SKM-1 treated with dmso at 0.1 percent for 144 hours (cell line): ENCODE measurements around the gene GPR4.

Experiments used
- DNase-seq: peaks from one replicate; lab custom pipeline; 2025; ENCODE audit not compliant: unreplicated experiment; lab: John Stamatoyannopoulos, UW

GPR4 gene

DNA sequence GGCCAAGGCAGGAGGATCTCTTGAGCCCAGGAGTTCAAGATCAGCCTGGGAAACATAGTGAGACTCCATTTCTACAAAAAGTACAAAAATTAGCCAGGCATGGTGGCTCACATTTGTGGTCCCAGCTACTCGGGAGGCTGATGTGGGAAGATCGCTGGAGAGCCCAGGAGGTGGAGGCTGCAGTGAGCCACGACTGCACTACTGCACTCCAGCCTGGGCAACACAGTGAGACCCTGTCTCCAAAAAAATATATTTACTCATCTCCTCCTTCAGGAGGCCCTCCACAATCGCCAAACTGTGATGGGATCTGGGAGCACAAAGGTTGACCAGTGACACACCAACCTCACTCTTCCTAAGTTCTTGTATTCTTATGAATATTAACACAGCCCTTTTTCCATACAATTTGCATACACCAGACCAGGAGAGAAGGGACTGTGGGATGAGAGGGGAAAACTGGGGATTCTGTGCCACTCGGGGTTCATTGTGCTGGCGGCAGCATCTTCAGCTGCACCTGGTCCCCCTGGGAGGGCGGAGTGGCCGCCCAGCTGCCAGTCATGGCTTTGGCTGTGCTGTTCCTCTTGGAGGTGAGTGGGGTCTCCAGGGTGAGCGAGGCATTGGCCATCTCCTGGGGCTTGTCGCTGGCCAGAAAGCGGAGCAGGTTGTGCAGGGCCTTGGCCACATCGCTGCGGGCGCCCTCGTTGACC, 11.6 kb downstream of the GPR4 start:
- DNase-seq: no peak

DNA sequence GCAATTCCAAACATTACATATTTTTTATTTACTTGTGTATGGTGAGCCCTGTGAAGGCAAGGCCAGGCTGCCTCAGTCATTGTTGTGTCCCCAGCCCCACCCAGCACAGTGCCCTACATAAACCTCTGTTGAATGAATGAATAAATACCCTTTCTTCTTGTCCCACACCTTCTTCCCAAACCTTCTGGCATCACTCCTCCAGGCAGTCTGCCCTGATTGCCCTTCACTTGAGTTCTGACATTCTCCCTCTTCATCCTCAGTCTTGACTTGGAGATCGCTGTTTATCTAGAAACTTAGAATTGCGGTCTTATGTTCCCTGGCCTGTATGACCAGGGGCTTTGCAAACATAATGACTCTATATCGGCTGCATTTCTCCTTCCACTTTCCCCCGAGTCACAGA, 12.2 kb downstream of the GPR4 start:
- no peak for DNase-seq

DNA sequence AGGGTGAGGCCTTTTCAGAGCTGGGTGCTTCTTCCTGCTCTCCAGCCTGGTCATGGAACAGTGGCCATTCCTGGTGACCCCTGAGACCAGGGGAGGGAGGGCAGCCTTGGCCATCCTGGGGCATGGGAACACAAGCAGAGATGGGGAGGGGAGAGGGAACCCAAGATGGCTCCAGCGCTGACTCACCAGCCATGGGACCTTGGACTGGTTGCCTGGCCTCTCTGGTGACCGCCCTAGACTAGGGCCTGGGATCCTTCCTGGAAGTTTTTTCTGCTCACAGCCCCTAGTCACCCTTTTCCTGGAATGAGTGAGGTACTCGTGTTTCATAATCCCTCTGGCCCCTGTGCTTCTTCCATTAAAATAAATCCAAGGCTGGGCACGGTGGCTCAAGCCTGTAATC, 14.1 kb downstream of the GPR4 start:
- DNase-seq: no peak

DNA sequence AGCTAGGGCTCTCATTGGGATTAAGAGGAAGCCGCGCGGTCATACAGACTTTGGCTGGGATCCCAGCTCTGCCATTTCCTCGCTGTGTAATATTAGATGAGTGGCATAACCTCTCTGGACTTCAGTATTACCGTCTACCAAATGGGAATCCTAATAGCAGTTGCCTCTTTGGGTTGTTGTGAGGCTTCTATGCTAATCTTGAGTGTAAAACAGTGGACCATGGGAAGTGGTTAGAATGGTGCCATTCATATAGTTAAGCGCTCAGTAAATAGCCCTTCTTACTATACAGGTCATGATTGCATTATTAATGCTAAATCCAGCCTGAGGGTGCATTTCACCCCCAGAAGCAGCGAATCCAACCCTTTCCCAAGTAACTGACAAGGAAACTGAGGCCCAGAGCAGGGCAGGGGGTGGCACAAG, 16.8 kb downstream of the GPR4 start:
- no peak for DNase-seq

DNA sequence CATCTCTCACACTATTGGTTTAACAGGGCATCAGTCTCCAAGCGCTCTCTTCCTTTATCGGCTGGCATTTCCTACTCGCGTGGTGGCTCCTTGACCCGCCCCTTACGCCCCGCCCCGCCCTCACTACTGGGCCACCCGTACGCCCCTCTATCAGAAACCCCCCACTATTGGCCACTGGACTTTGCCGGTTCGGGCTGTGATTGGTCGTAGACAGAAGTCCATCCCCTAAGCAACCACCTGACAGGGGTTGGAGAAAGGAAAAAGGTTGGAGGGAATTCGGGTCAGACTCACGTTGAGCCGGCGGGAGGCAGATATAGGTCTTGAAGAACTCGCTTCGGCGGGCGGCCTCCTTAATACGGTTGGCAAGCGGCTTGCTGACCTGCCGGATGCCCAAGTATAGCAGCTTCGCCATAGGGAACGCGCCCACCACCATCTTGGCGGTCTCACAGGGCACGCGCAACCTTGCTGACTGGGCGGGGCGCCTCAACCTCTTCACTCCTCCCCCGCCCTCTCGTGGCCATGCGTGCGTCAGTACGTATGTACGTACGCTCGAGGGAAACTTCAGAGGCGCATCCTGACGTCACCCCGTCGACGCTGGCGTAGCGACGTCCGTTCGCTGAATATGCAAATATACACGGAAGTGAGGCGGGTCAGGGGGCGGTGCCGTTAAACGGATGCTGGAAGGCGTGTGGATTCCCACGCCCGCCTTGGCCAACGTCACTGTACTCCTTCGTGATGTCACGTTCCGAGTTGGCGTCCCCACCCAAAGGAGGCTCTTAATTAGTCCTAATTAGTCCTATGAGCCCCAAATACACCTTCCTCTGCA, 17.5 kb downstream of the GPR4 start, which contains the start of gene OPA3:
Gene OPA3 (minus strand): TSS at position 471 of the 826 bp plus-strand sequence. CDS start 38 bp downstream, at position 433.
- peak; percentile 90 for DNase-seq

DNA sequence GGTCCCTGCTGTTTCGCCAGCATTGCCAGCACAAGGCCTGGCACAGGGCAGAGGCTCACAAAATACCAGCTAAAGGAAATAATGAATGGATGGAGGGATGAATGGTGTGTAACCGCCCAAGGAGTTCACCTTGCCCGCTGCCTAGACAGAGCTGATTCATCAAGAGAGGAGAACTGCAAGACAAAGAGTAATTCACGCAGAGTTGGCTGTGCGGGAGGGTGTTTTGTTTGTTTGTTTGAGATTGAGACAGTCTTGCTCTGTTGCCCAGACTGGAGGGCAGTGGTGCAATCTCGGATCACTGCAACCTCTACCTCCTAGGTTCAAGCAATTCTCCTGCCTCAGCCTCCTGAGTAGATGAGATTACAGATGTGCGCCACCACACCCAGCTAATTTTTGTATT, 20.4 kb downstream of the GPR4 start:
- no peak for DNase-seq

DNA sequence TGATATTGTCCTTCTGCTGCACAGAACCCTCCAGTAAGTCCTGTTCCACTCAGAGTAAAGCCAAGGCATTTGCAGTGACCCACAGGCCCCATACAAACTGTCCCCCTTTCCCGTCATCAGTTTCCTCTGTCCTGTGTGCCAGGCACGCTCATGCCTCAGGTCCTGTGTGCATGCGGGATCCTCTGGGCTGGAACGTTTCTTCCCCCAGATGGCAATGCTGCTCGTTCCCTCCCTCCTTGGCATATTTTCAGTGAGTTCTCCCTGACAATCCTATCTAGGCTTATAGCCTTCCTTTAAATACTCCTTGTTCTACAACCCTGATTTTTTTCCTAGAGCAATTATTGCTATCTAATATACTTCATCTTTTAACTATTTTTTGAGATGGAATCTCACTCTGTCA, 23.2 kb downstream of the GPR4 start:
- no peak for DNase-seq

DNA sequence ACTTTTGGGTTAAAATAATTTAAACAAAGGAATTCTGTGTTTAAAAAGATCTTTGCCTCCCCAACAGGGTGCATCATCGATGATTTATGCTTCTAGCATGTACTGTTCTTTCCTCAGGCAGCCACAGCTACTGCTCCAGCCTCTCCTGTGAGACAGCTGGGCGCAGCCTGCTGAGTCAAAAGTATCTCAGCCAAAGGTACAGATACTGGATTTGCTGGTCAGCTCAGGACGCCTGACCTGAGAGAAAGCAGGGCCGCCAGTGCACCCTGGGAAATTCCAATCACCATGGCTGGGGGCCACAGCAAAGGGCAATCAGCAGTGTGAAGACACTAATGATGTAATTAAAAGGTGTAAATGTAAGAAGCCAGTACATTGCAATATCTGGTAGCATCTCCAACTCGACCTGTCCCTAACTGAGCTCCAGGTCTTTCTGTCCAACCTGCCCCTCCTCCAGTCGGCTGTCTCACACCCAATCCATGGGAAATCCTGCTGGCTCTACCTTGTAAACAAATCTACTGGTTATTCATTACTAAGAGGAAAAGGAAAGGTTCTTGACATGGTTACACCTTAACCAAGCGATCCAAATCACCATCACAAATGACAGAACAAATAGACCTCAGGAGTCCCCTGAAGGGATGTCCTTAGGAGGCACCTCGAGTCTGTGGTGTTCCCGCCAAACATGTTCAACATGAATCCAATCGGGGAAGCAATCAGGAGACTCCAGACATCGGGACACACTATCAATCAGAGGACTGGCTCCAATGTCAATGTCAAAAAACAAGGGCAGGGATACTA, 24.7 kb downstream of the GPR4 start:
- no peak for DNase-seq

DNA sequence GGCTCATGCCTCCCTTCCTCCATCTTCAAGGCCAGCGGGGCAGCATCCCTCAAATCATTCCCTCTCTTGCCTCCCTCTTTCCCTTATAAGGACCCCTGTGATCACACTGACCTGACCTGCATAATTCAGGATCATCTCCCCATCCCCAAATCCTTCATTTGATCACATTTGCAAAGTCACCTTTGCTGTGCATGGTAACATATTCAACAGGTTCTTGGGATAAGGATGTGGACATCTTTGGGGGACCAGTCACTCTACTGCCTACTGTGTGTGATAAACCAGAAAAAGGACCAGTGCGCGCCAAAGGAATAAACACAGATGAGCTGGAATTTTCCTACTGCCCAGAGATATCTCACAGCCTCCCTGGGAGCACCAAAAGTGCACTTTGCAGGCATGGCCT, 25.3 kb downstream of the GPR4 start:
- no peak for DNase-seq

DNA sequence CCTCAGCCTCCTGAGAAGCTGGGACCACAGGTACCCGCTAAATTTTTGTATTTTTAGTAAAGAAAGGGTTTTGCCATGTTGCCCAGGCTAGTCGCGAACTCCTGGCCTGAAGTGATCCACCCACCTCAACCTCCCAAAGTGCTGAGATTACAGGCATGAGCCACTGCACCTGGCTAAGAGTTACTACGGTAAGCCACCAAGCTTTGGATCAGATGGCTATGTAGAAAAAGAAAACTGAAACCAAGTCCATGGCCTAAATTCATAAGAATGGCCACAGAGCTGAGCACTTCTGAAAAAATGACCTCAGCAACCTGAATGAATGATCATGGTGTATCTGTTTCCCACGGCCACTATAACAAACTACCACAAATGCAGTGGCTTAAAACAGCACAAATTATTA, 26.8 kb downstream of the GPR4 start:
- DNase-seq: no peak

DNA sequence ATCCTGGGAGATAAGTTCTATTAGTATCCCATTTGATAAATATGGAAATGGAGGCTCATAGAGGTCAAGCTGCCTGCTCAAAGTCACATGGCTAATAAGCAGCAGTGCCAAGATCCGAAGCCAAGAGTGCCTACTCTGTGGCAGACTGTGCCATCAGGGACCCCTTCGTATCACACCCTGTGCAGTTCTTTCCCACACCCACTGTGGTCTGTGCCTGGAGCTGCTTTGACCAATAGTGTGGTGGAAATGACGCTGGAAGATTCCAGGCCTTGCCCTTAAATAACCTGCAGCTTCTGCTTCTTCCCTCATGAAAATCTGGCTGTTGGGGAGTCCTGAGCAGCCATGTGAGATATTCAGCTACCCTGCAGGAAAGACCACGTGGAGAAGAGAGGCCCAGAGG, 27.5 kb downstream of the GPR4 start:
- no peak for DNase-seq

DNA sequence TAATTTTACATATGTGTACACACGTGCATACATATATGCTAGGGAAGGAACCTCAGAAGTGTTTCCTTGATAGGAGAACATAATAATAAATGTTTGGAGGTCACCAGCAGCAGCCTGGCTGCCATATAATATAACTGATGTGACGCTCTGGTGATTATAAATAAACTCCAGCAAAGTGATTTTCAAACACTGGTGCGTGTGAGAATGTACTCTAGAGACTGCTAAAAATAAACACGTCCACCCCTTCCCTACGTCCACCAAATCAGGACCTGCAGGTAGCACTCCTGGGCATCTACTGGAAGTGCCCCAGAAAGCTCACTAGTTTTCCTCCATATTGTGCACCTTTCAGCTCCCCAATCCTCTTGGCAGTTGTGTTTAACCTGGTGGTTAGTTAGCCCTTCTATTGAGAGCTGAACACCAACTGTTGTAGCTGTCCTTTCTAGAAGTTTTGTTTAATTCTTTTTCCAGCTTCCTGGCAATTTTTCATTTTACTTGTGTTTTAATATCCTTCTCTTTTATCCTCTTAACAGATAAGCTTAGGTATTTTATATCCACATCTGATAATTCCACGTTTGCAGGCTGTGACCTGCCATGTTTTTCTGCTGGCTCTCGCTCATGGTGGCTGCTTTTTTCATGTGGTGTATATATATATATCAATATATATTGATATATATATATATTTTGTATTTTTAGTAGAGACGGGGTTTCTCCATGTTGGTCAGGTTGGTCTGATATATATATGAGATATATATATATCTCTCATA, 30.4 kb downstream of the GPR4 start:
- DNase-seq: no peak

DNA sequence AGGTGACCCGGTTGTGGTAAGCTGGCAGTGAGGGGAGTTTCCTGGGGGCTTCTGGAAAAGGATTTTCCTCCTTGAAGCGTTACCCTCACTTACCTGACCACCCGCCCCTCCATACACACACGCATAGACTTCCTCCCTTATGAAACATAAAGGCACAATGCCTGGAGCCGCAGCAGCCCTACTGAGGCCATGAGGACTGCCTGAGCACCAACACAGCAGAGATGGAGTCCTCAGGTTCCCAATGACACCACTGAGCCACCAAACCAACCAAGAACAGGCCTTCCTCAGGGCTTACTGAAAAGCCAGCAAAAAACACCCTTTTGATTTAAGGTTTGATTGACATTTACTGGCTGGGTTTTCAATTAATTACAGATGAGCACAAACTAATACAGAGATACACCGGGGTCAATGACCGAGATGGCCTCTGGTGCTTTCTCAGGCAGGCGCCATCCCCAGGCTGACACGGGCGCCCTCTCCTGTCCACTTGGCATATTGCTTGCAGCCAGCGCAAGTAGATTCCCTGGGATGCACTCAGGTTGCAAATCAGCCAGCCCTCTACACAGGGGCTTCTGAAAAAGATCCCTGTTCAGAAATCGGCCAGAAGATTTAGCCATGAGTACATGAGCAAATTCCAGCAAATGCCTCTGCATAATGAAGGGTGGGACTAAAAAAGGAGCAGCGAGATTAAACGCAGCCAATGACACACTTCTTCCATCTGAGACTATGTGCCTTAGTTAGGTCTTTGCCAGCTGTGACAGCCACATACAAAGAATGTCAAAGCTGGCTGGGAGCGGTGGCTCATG, 32.2 kb downstream of the GPR4 start:
- DNase-seq: no peak

DNA sequence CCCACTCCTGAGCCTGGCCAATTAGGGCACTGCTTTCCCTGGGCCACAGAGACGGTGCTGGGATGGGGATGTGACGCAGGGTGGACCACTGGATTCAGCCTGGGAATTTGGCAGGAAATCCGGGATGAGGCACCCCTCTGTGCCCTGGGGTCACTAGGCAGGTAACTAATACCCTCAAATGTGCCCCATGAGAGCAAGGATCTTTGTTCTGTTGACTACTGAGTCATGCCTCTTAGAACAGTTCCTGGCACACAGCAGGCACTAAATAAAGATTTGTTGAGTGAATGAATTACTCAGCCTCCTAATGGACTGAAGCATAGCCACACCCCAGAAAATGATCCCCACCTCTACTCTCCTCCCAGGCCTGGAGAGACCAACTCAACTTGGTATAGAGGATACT, 33.3 kb downstream of the GPR4 start:
- DNase-seq: no peak

DNA sequence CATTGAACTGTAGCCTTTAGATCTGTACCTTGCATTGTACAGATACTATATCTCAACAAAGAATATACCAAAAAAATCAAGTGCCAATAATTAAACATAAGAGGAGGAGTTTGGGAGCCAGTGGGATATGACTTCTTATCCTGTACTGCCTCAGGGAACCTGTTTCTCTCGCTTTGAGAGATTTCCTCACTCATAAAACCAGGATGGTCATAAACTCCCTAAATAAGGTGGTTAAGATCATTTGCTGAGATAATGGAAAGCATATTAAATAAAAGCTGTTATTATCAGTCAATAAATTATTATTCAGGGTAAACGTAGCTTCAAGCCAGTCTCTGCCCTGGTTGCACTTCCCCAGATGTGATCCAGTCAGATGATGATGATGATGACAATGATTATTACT, 34.4 kb downstream of the GPR4 start:
- DNase-seq: no peak

DNA sequence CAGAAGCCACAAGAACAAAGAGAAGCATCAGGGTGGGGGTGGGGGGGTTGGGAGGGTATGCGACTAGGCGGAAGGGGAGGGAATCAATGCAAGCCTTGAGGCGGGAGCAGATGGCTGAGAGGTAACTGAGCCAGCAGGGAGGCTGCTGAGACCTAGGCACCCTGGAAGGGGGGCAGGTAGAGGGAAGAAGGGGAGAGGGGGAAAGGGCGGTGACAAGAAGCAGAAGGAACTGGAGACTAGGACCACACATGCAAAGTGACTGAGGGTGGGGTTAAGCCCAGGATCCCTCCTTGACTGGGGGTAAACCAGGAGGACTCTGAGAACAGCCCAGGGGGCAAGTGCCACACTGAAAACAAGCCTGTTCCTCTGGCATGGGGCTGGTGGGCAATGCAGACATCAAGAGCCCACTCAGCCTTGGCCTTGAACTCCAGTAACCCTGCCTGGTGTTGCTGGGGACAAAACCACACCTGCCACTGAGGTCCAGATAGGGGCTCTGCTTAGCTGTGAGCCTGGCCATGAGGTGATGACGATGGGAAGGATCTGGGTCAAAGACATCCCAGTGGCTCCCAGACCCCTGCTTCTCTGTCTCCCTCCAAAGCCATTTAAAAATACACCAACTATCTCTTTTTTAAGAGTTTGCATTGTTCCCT, 37.8 kb downstream of the GPR4 start:
- DNase-seq: no peak

DNA sequence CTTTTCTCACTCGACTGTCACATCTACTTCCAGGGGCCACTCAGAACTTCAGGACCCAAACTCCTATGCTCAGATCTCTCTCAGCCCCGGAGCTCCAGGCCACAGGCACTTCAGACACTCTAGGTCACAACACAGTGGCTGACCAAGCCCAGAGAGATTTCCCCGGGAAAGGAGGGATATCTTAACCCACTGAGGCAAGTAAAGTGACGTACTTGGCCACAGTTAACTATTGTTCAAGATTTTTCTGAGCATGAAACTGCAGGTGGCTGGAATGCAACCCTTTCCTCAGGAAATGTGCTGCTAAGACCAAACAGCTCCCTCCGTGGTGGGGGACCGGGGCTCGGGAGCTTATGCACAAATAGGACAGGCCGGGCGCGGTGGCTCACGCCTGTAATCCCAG, 41.3 kb downstream of the GPR4 start:
- DNase-seq: no peak

DNA sequence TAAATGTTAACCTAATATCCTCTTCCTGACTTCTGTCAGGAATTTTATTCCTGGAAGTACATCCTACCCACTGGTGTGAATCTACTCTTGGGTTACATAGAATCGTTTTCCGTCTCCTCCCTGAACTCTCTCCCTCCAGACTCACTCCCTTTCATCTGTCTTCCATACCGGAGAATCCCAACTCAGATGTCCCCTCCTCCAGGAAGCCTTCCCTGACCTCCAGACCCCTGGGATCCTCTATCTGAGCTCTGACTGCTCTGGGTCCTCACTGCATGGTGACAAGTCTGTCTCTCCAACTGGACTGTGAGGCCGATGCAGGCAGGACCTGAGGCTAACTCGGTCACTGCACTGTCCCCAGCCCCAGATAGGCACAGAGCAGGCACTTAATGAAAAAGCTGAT, 42.0 kb downstream of the GPR4 start:
- no peak for DNase-seq

DNA sequence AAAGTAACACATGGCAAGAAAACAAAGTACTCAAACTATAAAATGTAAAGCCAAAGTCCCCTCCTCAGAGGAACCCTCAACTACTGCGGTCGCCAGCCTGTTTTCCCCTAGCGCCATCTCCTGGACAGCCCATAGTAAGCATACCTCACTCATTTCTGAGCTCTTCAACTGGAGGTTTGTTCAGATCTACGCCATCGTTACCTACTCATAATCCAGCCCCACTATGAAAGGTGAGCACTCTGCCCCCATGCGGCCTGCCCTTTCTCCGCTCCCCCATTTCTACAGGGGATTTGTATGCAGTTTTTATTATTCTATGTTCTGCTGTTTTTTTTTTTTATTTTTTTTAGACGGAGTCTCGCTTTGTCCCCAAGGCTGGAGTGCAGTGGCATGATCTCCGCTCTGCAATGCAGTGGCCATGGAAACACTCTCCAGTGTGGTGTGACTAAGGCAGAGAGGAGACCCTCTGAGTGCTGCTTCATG, 43.6 kb downstream of the GPR4 start:
- DNase-seq: peak; percentile 21

DNA sequence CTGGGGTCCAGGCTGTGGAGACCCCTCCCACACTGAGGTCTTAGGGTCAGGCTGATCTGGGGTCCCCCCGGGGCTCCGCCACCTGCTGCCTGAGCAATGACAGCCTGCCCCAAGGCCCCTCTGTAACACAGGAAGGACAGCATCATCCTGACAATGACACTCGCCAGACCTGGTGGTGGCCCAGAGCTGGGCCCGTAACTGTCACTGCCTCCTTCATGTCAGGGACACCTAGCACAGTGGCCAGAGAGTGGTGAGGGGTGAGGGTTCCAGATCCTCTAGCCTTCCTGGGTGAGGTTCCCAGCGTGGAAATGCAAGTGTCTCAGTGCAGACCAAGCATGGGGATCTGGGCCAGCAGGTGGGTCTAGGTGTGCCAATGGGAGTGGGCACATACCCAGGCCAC, 45.2 kb downstream of the GPR4 start:
- no peak for DNase-seq
